Heart left ventricle (tissue), 16 donors: ENCODE data around the gene ELFN2. TPM values are rescaled to one million over a fixed set of nuclear protein-coding genes. Genes with fewer than 3 reads are reported as not detected.

Source experiments
- ATAC-seq, 4 donors: fragments of 200-7000 bp; cut with Tn5 transposase; one replicate each; pipeline ENCODE4 v1.9.1; 2020 to 2022; ENCODE audit warnings: moderate library complexity in 4 of 4, mild to moderate bottlenecking in 3 of 4, moderate number of reproducible peaks in 1 of 4
- DNase-seq, 5 donors: peaks; one replicate each; pipeline ENCODE4 v3.0.0-alpha.2; 2020
- H3K27ac ChIP-seq, 12 donors: fragments of 200-600 bp; sonication (generic) in 4 of 12; one replicate each; pipeline versions ENCODE4 v1.5.0 to v1.8.0; 2016 to 2022; ENCODE audit warnings: mild to moderate bottlenecking in 2 of 12
- H3K27me3 ChIP-seq, 9 donors: fragments of 200-600 bp; sonication (generic) in 2 of 9; one replicate each; pipeline versions ENCODE4 v1.5.1 to v1.8.0; 2016 to 2022; ENCODE audit warnings: mild to moderate bottlenecking in 3 of 9
- H3K36me3 ChIP-seq, 9 donors: fragments of 200-600 bp; sonication (generic) in 2 of 9; one replicate each; pipeline versions ENCODE4 v1.5.0 to v1.8.0; 2018 to 2022; ENCODE audit warnings: mild to moderate bottlenecking in 2 of 9
- H3K4me1 ChIP-seq, 12 donors: fragments of 200-600 bp; sonication (generic) in 4 of 12; one replicate each; pipeline versions ENCODE4 v1.5.0 to v1.8.0; 2016 to 2022; ENCODE audit warnings: mild to moderate bottlenecking in 3 of 12
- H3K4me3 ChIP-seq, 12 donors: fragments of 200-600 bp; sonication (generic) in 4 of 12; one replicate each; pipeline versions ENCODE4 v1.5.0 to v1.8.0; 2017 to 2022; ENCODE audit warnings: mild to moderate bottlenecking in 9 of 12, moderate library complexity in 4 of 12
- H3K9me3 ChIP-seq, 12 donors: fragments of 200-600 bp; sonication (generic) in 4 of 12; one replicate each; pipeline versions ENCODE4 v1.5.0 to v1.8.0; 2016 to 2022; ENCODE audit warnings: mild to moderate bottlenecking in 1 of 12
- CTCF ChIP-seq, 12 donors: fragments of 200-600 bp; sonication (generic) in 4 of 12; IDR thresholded peaks; one replicate each; pipeline versions ENCODE4 v1.5.0 to v1.8.0; 2018 to 2022; ENCODE audit warnings: antibody characterized with exemption in 12 of 12, mild to moderate bottlenecking in 5 of 12
- POLR2A ChIP-seq, 2 donors: fragments of 450-650 bp; IDR thresholded peaks; one replicate each; pipeline ENCODE4 v1.6.1; 2017; ENCODE audit warnings: antibody characterized with exemption in 2 of 2, mild to moderate bottlenecking in 2 of 2, moderate library complexity in 2 of 2
- whole genome bisulfite sequencing, 4 donors: extraction: QIAGEN DNeasy Blood & Tissue Kit in 2 of 4; methylation state at CpG; one replicate each; pipeline versions ENCODE4 v1.1.5 to v1.1.7; 2013 to 2018; 5-methylcytosine and 5-hydroxymethylcytosine counted together
- intact Hi-C, 10 donors: fragments of 100-400 bp; cut with DNase I; formaldehyde crosslinking; loops; one replicate each; pipeline versions ENCODE4 v1.11.1 to v1.14.2; 2022
- polyA plus RNA-seq, 2 donors: library from polyadenylated mRNA; stranded (reverse); fragments of 200-250 nt; gene quantifications; one replicate each; pipeline ENCODE4 v1.2.3, GENCODE V29; 2013
- total RNA-seq, 9 donors: library from RNA; depleted of rRNA in 2 of 9; stranded (reverse); fragments of >200 nt in 2 of 9; fragmentation: NEBNext Ultra II Directional in 3 of 9; extraction: Animal tissue kit (Norgen Biotek cat#: 25700) in 3 of 9; gene quantifications; one replicate each; pipeline versions ENCODE4 v1.1.0 to v1.2.4, GENCODE V29; 2016 to 2023
- donor health status: ischemic (EF 13 %, LVEDD 7.1; RV severe dilation, severe dysfunction).
- donor health status: healthy with polysubstance abuse.
- donor health status: DM: no; HTN: yes; CAD: no.
- donor health status: DM: no; HTN: no; CAD: no.
- donor health status: ischemic (EF 25% LVEDD 6.9; RV normal size, moderate dysfunction).
- donor health status: ischemic (EF 25% LVEDD 5.7; RV mildly dilated, moderate dysfunction).
- donor health status: healthy.
- donor health status: DM: yes; HTN: yes; CAD: no.
- donor health status: ischemic (EF 35%, LVEDD 5.7; RV mildly dilated, moderate dysfunction).
- donor health status: nonischemic (EF 11% LVEDD 7.7; RV severe dilation, severe dysfunction).
- donor health status: DM: yes; HTN: yes; CAD: no.
- donor health status: PGD.
- donor health status: ischemic (EF 29% LVEDD 5.4; RV normal size, mild dysfunction).
- donor health status: nonischemic (EF 23%, LVEDD 6.1; RV moderate dilation, normal function).

ELFN2 gene
- total and polyA plus RNA-seq, 11 donors: 0.01 to 0.72 (median 0.05) TPM; not detected in 4

DNA sequence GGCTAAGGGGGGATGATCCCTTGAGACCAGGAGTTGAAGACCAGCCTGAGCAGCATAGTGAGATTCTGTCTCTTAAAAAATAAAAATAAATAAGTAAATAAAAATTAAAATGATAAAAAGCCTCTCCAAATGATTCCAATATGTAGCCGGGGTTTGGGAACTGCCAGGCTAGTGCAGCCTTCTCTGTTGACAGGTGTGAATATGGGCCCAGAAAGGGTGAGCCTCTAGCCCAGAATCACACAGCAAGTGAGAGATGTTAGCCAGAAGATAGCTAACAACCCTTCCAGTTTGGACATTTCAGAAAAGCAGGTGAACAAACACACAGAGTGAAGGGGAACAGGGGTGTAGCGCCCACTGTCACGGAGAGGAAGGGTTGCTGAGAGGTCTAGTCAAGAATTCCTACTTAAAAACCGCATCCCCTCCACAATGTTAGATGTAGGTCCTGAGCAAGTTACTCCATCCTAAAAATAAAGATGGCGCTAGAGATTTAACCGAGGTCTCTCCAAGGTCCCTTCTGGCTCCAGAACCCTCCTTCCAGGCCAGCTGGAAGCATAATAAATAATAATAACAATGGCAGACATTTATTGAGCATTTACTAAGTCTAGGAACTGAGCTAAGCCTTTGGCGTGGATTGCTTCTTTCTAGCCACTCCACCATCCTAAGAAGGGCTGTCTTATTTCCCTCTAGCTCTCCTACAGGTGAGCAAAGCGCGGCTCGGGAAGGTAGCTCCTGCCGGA, 93.4 kb downstream of the ELFN2 start:
- Histone ChIP-seq H3K4me3 (no peak overlapping the region), H3K9me3 (no peaks in the 10 kb centered on the region), H3K4me1 (peaks cover 0 to 10% (median 0%) of the 10 kb centered on the region in 12 donors), H3K27ac (no peak overlapping the region), H3K27me3 (peaks cover 43 to 89% (median 59%) of the 10 kb centered on the region in 9 donors), H3K36me3 (no peaks in the 10 kb centered on the region)
- no peak for TF ChIP-seq POLR2A (IDR thresholded peaks at IDR 0.05)
- no peak for TF ChIP-seq CTCF (IDR thresholded peaks at IDR 0.05)
- intact Hi-C loops: no loop called here
- no peak for ATAC-seq
- 31 to 39% (median 34%) methylated on average over 10 to 11 of the region's 11 CpGs for WGBS, 4 donors
- no peak for DNase-seq

DNA sequence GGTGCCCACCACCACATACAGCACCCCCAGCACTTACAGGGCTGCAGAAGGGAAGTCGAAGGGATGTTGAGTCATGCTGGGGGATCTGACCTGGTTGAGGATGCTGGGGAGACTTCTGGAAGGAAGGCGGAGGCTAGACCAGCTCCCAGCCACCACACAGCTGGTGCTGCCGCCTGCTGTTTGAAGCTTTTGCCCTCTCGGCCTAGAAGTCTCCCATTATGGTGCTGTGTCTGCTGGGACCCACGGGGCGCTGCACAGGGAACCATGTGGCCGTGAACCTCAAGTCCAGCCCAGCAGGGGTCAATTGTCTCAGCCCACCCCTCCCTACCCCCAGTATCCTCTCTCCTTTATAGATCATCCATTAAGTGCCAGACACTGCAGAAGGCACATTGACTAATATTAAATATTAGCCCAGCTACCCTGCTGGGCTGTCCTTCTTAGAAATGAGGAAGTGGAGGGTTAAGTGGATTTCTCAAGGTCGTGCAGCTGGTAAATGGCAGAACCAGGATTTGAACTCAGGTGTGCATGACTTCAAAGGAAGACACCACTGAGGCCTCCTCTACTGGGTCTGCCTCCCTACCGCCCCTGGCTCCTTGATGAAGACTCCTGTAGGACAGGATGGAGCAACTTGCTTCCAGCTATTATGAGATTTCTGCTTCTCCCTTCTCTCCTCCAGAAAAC, 95.3 kb downstream of the ELFN2 start:
- no peak overlapping the region for H3K4me3 ChIP-seq
- intact Hi-C loops: no loop called here
- ATAC-seq: no peak
- no peaks in the 10 kb centered on the region for H3K9me3 ChIP-seq
- no peaks in the 10 kb centered on the region for H3K36me3 ChIP-seq
- WGBS, 4 donors: 62 to 75% (median 68%) methylated on average over 9 of the region's 9 CpGs
- H3K27me3 ChIP-seq: peaks cover 43 to 95% (median 68%) of the 10 kb centered on the region in 9 donors
- TF ChIP-seq CTCF (IDR thresholded peaks at IDR 0.05): no peak
- TF ChIP-seq POLR2A (IDR thresholded peaks at IDR 0.05): no peak
- H3K4me1 ChIP-seq: peaks cover 0 to 10% (median 0%) of the 10 kb centered on the region in 12 donors
- H3K27ac ChIP-seq: no peak overlapping the region
- no peak for DNase-seq

- Histone ChIP-seq H3K4me3 (no peak overlapping the region), H3K27ac (no peak overlapping the region), H3K4me1 (peaks cover 0 to 10% (median 0%) of the 10 kb centered on the region in 12 donors), H3K9me3 (no peaks in the 10 kb centered on the region), H3K27me3 (peaks cover 43 to 96% (median 72%) of the 10 kb centered on the region in 9 donors), H3K36me3 (no peaks in the 10 kb centered on the region)
- DNase-seq (peak in 1 of 5 donors; percentile 38), ATAC-seq (no peak)
- intact Hi-C loops: no loop called here
- TF ChIP-seq CTCF (IDR thresholded peaks at IDR 0.05) (no peak), POLR2A (IDR thresholded peaks at IDR 0.05) (no peak)
- whole genome bisulfite sequencing, 4 donors: 48 to 61% (median 50%) methylated on average over 5 to 7 of the region's 7 CpGs
Observed at GRCh38 chr22:37331034-37331428, 96.2 kb downstream of the ELFN2 start.
